Small intestine (tissue), 7 donors: Measurements from ENCODE around the gene CDCA3. TPM values are rescaled to one million over a fixed set of nuclear protein-coding genes. Genes with fewer than 3 reads are reported as not detected.

ENCODE experiments used
- DNase-seq, 2 donors: peaks; one replicate each; pipeline versions ENCODE4 v3.0.0 to v3.0.0-alpha.2; 2013
- FAIRE-seq: peaks from 2 replicates; lab custom pipeline; 2012; peaks lifted over from hg19 to GRCh38; lab: Jason Lieb, UNC
- H3K27ac ChIP-seq, 3 donors: one replicate each; pipeline ENCODE4 v1.5.1; 2013; ENCODE audit warnings: low read length in 2 of 3, mild to moderate bottlenecking in 2 of 3, control low read depth in 1 of 3, inconsistent platforms in 1 of 3, low read depth in 1 of 3, moderate library complexity in 1 of 3
- H3K27me3 ChIP-seq, 3 donors: one replicate each; pipeline ENCODE4 v1.6.1; 2013; ENCODE audit warnings: low read length in 3 of 3, inconsistent platforms in 1 of 3; ENCODE audit not compliant: control insufficient read depth in 3 of 3, insufficient read depth in 3 of 3
- H3K36me3 ChIP-seq, 3 donors: one replicate each; pipeline ENCODE4 v1.6.1; 2013; ENCODE audit warnings: low read length in 3 of 3, inconsistent platforms in 1 of 3, low read depth in 1 of 3, mild to moderate bottlenecking in 1 of 3, moderate library complexity in 1 of 3; ENCODE audit not compliant: control insufficient read depth in 3 of 3, insufficient read depth in 2 of 3
- H3K4me1 ChIP-seq, 3 donors: one replicate each; pipeline ENCODE4 v1.6.1; 2013; ENCODE audit warnings: low read length in 2 of 3, inconsistent platforms in 1 of 3, low read depth in 1 of 3, mild to moderate bottlenecking in 1 of 3, moderate library complexity in 1 of 3; ENCODE audit not compliant: control insufficient read depth in 3 of 3, insufficient read depth in 2 of 3
- H3K4me3 ChIP-seq, 3 donors: one replicate each; pipeline ENCODE4 v1.5.1; 2013; ENCODE audit warnings: low read length in 3 of 3, control low read depth in 1 of 3, inconsistent platforms in 1 of 3, low read depth in 1 of 3, mild to moderate bottlenecking in 1 of 3, moderate library complexity in 1 of 3
- H3K9me3 ChIP-seq, 2 donors: one replicate each; pipeline ENCODE4 v1.6.1; 2013; ENCODE audit warnings: low read depth in 1 of 2, low read length in 1 of 2; ENCODE audit not compliant: control insufficient read depth in 2 of 2, insufficient read depth in 1 of 2
- WGBS, 3 donors: extraction: QIAGEN DNeasy Blood & Tissue Kit; methylation state at CpG; one replicate each; pipeline ENCODE4 v1.1.7; 2013; 5-methylcytosine and 5-hydroxymethylcytosine counted together
- polyA plus RNA-seq, 4 donors: library from polyadenylated mRNA; stranded (reverse) in 3 of 4; unstranded in 1 of 4; fragments of 200-250 nt in 3 of 4; fragments of 120-200 nt in 1 of 4; gene quantifications; one replicate each; pipeline versions ENCODE4 v1.2.1 to v1.2.3, GENCODE V29; 2013
- donor health status: healthy with polysubstance abuse.
- donor health status: control.
- donor health status: control.
- donor health status: Bipolar disorder and iron deficiency.
- donor health status: healthy.

Gene CDCA3
- polyA plus RNA-seq, 4 donors = 30.3 to 99.1 (median 49.0) TPM

- Histone ChIP-seq H3K27me3 (peaks cover 0 to 53% (median 2%) of the 10 kb centered on the region in 3 donors), H3K4me3 (no peak overlapping the region), H3K27ac (no peak overlapping the region), H3K36me3 (peaks cover 0 to 6% (median 0%) of the 10 kb centered on the region in 3 donors), H3K4me1 (peaks cover 0 to 18% (median 0%) of the 10 kb centered on the region in 3 donors), H3K9me3 (no peaks in the 10 kb centered on the region)
- DNase-seq = no peak
- no peak for FAIRE-seq
- WGBS, 3 donors = 84 to 87% (median 85%) methylated on average over 12 to 13 of the region's 13 CpGs
Observed at GRCh38 chr12:6819106-6820030, 31.7 kb downstream of the CDCA3 start.

DNA sequence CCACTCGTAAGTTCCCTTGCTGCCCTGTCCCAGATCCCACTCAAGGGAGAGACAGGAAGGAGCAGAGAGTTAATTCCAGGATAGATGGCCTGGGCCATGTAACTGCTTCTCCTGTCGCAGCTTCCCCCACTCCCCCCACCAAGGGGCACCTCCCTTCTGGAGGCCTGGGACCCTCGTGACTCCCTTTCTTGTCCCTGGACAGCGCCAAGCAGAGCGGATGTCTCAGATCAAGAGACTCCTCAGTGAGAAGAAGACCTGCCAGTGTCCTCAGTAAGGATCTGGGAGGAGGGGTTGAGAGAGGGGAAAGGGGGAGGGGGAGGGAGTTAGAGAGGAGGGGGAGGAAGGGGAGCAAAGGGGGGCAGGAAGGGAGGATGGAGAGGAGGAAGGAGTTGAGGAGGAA, 32.4 kb downstream of the CDCA3 start:
- DNase-seq (no peak), FAIRE-seq (no peak)
- Histone ChIP-seq H3K4me1 (peaks cover 0 to 18% (median 0%) of the 10 kb centered on the region in 3 donors), H3K9me3 (no peaks in the 10 kb centered on the region), H3K4me3 (no peak overlapping the region), H3K36me3 (peaks cover 0 to 6% (median 0%) of the 10 kb centered on the region in 3 donors), H3K27ac (no peak overlapping the region), H3K27me3 (peaks cover 0 to 49% (median 0%) of the 10 kb centered on the region in 3 donors)
- 75 to 89% (median 87%) methylated on average over 3 to 5 of the region's 5 CpGs for WGBS, 3 donors

- DNase-seq = no peak
- H3K9me3 ChIP-seq = no peaks in the 10 kb centered on the region
- H3K27me3 ChIP-seq = peaks cover 0 to 45% (median 0%) of the 10 kb centered on the region in 3 donors
- H3K4me3 ChIP-seq = no peak overlapping the region
- peaks cover 0 to 18% (median 0%) of the 10 kb centered on the region in 3 donors for H3K4me1 ChIP-seq
- H3K36me3 ChIP-seq = peaks cover 0 to 6% (median 0%) of the 10 kb centered on the region in 3 donors
- 72 to 76% (median 75%) methylated on average over 10 of the region's 10 CpGs for WGBS, 3 donors
- no peak overlapping the region for H3K27ac ChIP-seq
- no peak for FAIRE-seq
Observed at GRCh38 chr12:6818222-6818621, 32.9 kb downstream of the CDCA3 start.

DNA sequence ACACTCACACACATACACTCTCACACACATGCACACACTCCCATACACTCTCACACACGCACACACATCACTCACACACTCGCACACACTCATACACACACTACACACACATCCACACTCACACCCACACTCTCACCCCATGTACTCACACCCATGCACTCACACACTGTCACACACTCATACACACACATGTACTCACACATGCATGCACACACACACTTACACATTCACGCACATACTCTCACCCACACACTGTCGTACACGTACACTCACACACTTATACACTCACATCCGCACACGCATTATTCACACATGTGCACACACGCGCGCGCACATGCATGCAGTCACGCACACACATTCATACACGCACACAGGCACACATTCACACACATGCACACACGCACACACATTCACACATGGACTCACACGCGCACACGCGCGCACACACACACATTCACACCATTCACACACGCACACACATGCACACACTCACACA, 33.4 kb downstream of the CDCA3 start:
- 86 to 93% (median 92%) methylated on average over 20 of the region's 20 CpGs for WGBS, 3 donors
- FAIRE-seq = no peak
- Histone ChIP-seq H3K36me3 (peaks cover 0 to 6% (median 0%) of the 10 kb centered on the region in 3 donors), H3K27ac (no peak overlapping the region), H3K9me3 (no peaks in the 10 kb centered on the region), H3K4me1 (peaks cover 0 to 18% (median 0%) of the 10 kb centered on the region in 3 donors), H3K4me3 (no peak overlapping the region), H3K27me3 (peaks cover 0 to 40% (median 0%) of the 10 kb centered on the region in 3 donors)
- DNase-seq = no peak

GRCh38 chr12:6817098-6817497, 34.0 kb downstream of the CDCA3 start:
- Histone ChIP-seq H3K27me3 (peaks cover 0 to 34% (median 0%) of the 10 kb centered on the region in 3 donors), H3K9me3 (no peaks in the 10 kb centered on the region), H3K4me3 (no peak overlapping the region), H3K36me3 (peaks cover 0 to 6% (median 0%) of the 10 kb centered on the region in 3 donors), H3K27ac (no peak overlapping the region), H3K4me1 (peaks cover 0 to 15% (median 0%) of the 10 kb centered on the region in 3 donors)
- WGBS, 3 donors = 41 to 75% (median 53%) methylated on average over 8 of the region's 8 CpGs
- DNase-seq (no peak), FAIRE-seq (no peak)

DNA sequence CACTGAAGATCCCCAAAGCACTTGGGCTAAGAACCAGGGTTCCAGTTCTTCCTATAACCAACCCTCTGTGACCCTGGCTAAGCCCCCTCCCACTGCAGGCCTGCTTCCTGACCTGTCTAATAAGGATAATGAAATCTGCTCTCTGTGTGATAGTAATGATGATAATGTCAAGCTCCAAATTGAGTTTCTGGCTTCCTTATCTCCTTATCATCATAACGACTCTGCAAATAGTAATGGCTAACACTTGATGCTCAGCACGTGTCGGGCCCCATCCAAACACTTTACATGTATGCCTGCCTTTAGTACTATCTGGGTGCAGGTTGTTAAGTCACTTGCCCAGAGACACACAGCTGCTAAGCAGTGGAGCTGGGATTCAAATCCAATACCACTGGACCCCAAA, 34.5 kb downstream of the CDCA3 start:
- Histone ChIP-seq H3K36me3 (peaks cover 0 to 6% (median 0%) of the 10 kb centered on the region in 3 donors), H3K4me1 (peaks cover 0 to 10% (median 0%) of the 10 kb centered on the region in 3 donors), H3K4me3 (no peak overlapping the region), H3K9me3 (no peaks in the 10 kb centered on the region), H3K27me3 (peaks cover 0 to 29% (median 0%) of the 10 kb centered on the region in 3 donors), H3K27ac (no peak overlapping the region)
- DNase-seq (no peak), FAIRE-seq (no peak)
- 38 to 61% (median 58%) methylated on average over 3 of the region's 3 CpGs for WGBS, 3 donors

DNA sequence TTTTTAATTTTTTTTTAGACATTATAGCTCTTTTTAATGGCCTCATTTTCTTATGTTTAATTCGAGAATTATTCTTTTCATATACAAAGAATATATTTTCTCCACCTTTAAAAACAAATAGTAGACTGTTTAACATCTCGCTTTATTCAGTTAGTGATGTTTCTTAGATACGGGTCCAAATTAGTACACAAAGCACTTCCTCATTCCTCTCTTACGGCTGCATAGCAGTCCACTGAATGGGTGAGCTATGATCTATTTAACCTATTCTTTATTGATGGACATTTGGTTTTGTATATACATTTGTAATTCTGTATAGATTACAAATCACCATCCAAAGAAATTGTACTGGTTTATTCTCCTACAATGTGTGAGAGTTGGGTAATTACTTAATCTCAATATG, 37.7 kb downstream of the CDCA3 start:
- Histone ChIP-seq H3K4me1 (no peaks in the 10 kb centered on the region), H3K27ac (no peak overlapping the region), H3K4me3 (no peak overlapping the region), H3K36me3 (peaks cover 0 to 6% (median 0%) of the 10 kb centered on the region in 3 donors), H3K27me3 (peaks cover 0 to 16% (median 0%) of the 10 kb centered on the region in 3 donors), H3K9me3 (no peaks in the 10 kb centered on the region)
- no peak for FAIRE-seq
- DNase-seq = no peak
- 29 to 57% (median 45%) methylated on average over 4 of the region's 4 CpGs for WGBS, 3 donors

DNA sequence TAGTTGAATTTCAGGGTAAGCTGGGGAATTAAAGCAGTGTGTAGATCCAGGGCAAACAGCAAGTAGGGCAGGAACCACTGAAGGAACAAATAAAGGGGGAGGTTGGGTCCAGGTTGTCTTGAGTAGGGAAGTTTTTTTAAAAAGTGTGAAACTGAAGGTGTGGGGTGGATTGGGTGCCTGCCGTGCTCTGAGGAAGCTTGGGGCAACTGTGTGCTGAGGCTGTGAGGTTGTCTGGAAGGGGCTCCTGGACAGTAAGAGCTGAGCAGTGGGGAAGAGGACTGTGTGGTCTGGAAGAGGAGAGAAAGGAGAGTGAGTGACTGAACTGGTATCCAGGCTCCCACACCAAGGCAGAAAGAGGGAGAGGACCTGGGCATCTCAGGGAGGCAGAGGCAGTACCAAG, 40.3 kb downstream of the CDCA3 start:
- FAIRE-seq = no peak
- Histone ChIP-seq H3K9me3 (no peaks in the 10 kb centered on the region), H3K36me3 (peaks cover 0 to 2% (median 0%) of the 10 kb centered on the region in 3 donors), H3K27ac (no peak overlapping the region), H3K27me3 (peaks cover 0 to 16% (median 0%) of the 10 kb centered on the region in 3 donors), H3K4me1 (no peaks in the 10 kb centered on the region), H3K4me3 (no peak overlapping the region)
- DNase-seq = no peak
- WGBS, 3 donors = 74 to 77% (median 75%) methylated on average over 1 of the region's 1 CpG
